Esophagus squamous epithelium (tissue), 4 donors: ENCODE data around the gene B3GALT6.

Experiments used
- POLR2A ChIP-seq, 4 donors: fragments of 450-650 bp; IDR thresholded peaks; one replicate each; pipeline ENCODE4 v1.6.1; 2017; ENCODE audit warnings: antibody characterized with exemption in 4 of 4, mild to moderate bottlenecking in 4 of 4, moderate library complexity in 3 of 4
- TF ChIP-seq, protein P1 (sequence below), 6 experiments: fragments of 450-650 bp in 4 of 6; fragments of 200-600 bp in 2 of 6; sonication (generic) in 2 of 6; IDR thresholded peaks; one replicate each; pipeline ENCODE4 v1.5.1; 2016 to 2019; ENCODE audit warnings: antibody characterized with exemption in 6 of 6, mild to moderate bottlenecking in 4 of 6, moderate library complexity in 4 of 6

DNA sequence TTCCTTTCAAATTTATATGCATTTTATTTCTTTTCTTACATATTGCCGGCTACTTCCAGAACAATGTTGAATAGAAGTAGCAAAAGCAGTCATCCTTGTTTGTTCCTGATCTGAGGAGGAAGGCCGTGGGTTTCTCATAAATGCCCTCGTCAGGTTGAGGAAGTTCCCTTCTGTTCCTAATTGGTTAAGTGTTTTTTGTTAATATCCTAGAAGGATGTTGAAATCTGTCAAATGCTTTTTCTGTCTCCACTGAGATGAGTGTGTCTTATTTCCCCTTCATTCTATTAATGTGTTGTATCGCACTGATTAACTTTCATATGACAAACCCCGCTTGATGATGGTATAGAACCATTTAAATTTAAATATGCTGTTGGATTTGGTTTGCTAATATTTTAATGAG lies 42.9 kb upstream of the B3GALT6 start:
- TF ChIP-seq, protein P1, sequence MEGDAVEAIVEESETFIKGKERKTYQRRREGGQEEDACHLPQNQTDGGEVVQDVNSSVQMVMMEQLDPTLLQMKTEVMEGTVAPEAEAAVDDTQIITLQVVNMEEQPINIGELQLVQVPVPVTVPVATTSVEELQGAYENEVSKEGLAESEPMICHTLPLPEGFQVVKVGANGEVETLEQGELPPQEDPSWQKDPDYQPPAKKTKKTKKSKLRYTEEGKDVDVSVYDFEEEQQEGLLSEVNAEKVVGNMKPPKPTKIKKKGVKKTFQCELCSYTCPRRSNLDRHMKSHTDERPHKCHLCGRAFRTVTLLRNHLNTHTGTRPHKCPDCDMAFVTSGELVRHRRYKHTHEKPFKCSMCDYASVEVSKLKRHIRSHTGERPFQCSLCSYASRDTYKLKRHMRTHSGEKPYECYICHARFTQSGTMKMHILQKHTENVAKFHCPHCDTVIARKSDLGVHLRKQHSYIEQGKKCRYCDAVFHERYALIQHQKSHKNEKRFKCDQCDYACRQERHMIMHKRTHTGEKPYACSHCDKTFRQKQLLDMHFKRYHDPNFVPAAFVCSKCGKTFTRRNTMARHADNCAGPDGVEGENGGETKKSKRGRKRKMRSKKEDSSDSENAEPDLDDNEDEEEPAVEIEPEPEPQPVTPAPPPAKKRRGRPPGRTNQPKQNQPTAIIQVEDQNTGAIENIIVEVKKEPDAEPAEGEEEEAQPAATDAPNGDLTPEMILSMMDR (IDR thresholded peaks at IDR 0.05) = no peak
- TF ChIP-seq POLR2A (IDR thresholded peaks at IDR 0.05) = no peak
